ENCODE measurements around the gene METTL8.
"Not testable (repeated sequence)": the region's sequence is repeated elsewhere in the genome, so short reads cannot be mapped to it uniquely, and the experiment has no call there.

The METTL8 gene

DNA sequence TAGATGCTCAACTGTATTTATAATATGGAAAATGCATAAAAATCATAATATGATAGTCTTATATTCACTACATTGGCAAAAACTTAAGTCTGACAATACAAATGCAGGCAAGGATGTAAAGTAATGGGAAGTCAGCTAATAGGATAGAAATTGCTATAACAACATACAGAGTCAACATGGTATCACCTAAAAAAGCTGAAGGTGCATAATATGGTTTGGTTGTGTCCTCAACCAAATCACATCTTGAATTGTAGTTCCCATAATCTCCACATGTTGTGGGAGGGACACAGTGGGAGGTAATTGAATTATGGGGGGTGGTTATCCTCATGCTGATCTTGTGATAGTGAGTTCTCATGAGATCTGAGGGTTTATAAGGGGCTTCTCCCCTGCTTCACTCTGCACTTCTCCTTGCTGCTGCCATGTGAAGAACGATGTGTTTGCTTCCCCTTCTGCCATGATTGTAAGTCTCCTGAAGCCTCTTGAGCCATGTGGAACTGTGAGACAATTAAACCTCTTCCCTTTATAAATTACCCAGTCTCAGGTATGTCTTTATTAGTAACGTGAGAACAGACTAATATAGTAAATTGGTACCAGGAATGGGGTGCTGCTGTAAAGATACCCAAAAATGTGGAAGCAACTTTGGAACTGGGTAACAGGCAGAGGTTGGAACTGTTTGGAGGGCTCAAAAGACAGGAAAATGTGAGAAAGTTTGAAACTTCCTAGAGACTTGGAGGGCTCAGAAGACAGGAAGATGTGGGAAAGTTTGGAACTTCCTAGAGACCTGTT is 10.9 kb downstream of the METTL8 start:
- DNase-seq = not testable (repeated sequence)

DNA sequence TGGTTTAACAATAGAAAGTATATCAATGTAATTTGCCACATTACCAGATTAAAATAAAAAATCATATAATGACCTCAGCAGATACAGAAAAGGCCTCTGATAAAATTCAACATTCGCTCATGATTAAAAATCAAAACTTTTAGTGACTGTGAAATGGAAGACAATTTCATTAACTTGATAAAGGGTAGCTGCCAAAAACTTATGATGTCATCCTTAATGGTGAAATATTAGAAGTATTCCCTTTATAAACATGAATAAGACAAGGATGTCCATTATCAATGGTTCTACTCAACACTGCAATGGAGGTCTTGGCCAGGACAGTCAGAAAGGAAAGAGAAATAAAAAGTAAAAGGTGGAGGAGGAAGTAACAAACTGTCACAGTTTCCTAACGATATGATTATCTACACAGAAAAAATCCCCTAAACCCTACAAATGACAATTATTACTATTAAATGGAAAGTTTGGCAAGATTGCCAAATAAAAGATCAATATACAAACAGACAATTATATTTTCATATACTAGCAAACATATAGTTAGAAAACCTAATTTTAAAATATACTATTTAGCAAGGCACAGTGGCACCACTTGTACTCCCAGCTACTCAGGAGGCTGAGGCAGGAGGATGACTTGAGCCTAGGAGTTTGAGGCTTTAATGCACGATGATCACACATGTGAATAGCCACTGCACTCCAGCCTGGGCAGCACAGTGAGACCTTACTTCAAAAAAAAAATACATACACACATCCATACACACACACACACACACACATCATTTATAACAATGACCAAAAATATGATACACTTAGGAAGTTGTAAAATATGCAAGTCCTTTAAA is 12.8 kb downstream of the METTL8 start:
- DNase-seq = no peak

GRCh38 chr2:171419333-171419732 is 14.5 kb downstream of the METTL8 start:
- no peak for DNase-seq

DNA sequence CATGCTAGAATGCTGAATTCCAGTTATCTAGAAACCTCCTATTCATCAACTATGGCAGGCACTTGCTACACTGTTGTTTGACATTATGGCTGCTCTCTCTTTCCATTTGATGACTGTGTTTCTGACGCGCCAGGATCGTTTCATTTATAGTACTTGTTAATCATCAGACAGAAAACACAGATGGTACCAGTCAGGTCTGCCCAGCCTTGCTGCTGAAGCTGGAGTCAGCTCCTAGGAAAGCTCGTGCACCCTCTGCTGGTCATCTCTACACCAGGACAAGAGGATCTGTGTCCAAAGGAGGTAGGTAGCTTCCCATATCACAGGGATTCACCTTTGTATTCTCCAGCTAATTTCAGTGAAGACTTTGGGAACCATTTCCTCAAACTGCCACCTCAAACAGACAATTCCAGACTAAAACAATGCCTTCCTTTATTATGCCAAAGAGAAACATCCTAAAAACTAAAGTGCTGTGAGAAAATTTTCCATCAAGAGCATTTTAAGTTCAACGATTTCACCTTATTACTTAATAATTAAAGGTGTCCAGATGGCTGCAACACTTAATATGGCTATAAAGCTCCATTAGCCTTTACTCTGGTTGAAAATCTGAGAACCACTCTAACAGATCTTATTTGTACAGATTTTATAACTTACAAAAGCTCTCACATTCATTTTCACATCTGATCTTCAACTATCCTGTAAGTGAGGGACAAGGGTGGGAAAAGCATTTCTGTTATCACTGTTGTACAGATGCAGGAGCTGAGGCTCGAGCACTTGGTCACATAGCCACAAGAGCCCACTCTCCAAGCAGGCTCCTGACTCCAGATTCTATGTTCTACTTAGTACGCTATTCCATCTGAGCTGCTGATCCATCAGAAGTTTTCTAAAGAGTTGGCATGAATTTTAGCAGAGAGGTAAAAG is 17.5 kb downstream of the METTL8 start:
- peak; percentile 82 for DNase-seq

DNA sequence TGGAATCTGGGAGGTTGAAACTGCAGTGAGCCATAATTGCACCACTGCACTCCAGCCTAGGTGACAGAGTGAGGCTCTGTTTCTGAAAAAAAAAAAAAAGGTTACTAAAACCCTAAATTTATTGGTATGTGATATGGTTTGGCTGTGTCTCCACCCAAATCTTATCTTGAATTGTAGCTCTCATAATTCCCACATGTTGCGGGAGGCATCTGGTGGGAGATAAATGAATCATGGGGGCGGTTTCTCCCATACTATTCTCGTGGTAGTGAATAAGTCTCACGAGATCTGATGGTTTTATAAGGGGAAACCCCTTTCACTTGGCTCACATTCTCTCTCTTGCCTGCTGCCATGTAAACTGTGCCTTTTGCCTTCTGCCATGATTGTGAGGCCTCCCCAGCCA is 19.1 kb downstream of the METTL8 start:
- DNase-seq = not testable (repeated sequence)

DNA sequence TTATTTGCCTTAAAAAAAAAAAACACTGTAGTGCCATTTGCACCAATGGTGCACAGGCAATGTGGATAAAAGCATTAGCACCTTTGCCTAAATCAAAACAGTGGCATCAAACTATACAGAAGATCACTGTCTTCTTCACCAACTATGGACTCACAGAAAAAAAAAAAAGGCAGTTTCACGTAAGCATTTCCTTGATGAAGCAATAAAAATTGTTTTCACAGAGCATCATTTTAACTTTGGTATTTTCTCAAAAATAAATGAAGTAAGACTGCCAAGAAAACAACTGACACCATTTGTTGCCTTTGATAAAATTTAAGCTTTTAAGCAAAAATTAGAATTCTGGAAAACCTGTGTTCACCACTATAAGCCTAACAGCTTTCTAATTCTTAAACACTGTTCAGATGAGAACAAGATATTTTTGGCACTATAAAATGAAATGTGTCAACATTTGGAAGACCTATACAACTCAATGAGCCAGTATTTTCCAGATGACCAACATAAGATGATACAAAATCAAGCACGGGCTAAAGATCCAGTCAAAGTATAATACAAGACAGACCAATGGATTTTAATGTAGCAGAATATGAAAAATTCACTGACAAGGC is 21.1 kb downstream of the METTL8 start:
- DNase-seq = no peak

DNA sequence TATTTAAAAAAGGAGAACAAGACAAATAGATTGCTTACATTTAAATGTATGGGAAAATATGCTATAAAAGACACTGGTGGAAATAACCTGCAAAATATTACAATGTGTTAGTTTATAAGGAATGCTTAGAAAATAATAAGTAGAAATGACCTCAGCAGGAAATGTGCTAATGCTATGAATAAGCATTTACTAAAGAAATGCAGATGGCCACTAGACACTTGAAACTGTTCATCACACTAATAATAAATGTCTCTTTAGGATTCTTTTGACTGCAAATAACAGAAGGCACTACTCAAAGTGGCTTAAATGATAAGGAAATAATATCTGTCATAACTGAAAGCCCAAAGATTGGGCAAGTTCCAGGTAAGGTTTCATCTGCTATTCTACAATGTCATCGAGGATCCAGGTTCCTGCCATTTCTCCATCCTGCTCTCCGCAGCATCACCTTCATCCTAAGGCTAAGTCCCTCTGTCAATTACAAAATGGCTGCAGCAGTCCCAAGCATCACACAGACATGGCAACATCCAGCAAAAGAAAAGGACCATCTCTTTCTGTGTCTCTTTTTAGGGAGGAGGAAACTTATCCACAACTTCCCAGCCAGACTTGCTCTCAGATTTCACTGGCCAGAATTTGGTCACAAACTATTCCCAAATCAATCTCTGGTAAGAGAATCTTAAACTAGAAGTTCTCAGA is 21.9 kb downstream of the METTL8 start:
- DNase-seq = no peak

DNA sequence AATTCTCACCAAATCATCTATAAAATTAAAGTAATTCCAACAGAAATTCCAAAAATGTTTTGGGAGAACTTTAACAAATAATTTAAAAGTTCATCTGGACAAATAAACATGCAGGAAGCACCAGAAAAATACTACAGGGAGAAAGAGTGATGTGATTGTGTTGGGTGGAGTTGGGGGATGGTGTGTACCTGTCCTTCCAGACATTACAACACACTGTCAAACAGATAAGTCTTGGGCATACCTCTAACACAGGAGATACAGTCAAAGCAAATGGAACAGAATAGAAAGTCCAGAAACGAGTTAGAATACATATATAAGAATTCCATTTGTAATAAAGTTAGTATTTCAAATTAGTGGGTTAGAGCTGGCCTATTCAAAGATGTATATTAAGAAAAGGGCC is 22.6 kb downstream of the METTL8 start:
- DNase-seq = no peak

DNA sequence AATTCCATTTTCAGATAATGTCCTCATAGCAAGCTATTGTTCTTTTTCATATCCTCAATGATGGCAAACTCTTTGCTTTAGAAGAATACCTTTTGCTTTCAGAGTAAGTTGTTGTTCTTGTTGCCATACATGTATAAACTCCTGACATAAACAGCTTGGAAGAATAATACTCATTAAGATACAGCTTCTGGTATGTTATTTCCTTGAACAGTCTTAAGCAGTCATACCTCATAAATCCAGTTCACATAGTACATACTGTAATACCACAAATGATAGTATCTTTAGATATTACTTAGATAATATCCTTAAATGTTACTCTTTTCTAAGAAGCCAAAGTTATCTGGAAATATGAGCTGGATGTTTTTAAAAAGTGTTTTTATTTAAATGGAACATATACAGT is 23.2 kb downstream of the METTL8 start:
- no peak for DNase-seq

DNA sequence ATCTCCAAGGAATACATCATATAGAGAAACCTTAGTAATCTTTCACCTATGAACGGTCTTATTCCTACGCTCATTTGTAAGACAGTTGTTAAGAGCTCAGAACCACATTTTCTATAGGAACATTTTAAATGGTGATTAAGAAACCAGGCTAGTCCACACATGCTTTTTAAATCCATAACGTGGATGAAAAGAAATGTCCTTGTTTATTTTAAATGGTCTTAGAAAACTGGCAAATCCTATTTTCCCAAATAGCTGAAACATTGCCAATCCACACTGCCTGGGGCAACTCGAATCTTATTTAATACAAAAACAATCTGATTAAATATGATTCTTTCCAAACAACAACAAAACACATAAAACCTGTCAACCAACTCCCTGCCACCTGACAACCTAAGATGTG is 23.7 kb downstream of the METTL8 start:
- no peak for DNase-seq

GRCh38 chr2:171409436-171409971 is 24.3 kb downstream of the METTL8 start:
- peak; percentile 19 for DNase-seq

DNA sequence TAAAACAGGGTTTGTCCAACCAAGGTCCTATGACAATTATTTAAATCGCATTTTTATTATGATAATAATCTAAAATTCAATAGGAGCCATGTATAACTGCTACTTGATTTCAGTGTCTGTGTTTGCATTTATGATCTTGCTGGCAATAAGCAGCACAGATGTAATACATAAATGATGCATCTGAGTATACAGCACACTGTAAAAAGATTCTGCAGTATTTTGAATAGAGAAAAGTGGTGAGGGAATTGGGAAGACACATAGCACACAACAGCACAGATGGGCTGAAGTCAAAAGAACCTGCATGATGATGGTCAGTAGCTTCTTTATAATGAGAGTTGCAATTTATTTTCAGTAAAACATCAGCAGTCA is 26.1 kb downstream of the METTL8 start:
- DNase-seq = no peak

GRCh38 chr2:171407030-171407675 is 26.6 kb downstream of the METTL8 start:
- no peak for DNase-seq

- no peak for DNase-seq
These were observed 27.7 kb downstream of the METTL8 start for GRCh38 chr2:171406044-171406443.

- DNase-seq = no peak
These were observed 28.2 kb downstream of the METTL8 start for GRCh38 chr2:171405546-171405945.

DNA sequence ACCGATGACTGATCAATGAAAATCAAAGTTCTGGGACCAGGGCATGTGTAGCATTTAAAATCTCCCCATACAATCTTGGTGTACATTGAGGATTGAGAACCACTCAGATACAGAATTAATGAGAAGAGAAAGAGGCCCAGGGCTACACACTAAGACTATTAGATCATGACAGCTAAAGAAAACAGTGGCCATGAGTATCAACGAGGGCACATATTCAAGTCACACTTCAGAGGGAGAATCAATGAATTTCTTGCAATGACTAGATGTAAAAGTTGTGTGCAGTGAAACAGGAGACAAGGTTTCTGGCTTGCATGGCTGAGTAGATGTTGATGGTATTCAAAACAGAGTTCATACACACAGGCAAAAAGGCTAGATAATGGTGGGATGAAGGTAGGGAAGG is 29.1 kb downstream of the METTL8 start:
- no peak for DNase-seq

- DNase-seq = no peak
These were observed 29.5 kb downstream of the METTL8 start for GRCh38 chr2:171404261-171404660.

DNA sequence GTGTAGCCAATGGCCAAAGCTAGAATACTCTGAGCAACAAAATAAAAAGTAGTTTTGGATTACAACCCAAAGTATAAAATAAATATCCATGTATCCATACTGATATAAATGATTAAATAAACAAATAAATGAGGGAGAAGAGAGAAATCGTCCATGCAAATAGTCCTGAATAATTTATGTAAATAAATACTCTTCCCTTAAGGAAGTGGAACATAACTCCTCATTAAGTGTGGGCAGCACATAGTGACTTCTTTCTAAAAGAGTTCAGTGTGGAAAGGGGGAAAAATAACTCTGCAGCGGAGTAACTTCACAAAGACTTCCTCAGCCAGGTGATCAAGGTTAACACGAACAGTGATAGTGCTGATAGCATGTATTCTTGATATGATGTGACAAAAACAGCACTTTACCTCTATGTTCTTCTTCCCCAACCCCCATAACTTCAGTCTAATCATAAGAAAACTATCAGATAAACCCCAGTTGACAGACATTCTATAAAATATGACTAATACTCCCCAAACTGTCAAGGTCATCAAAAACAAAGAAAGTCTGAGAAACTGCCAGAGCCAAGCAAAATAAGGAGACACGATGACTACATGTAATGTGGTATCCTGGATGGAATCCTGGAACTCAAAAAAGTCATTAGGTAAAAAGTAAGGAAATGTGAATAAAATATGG is 30.7 kb downstream of the METTL8 start:
- no peak for DNase-seq

- no peak for DNase-seq
These were observed 31.8 kb downstream of the METTL8 start for GRCh38 chr2:171401947-171402346.

- DNase-seq = no peak
These were observed 33.4 kb downstream of the METTL8 start for GRCh38 chr2:171400395-171400794.

GRCh38 chr2:171399292-171399691 is 34.5 kb downstream of the METTL8 start:
- no peak for DNase-seq

Measured in midbrain (tissue), 1 donor.